Duodenal mucosa (tissue), 2 donors: ENCODE data around the gene CEP192.
"Not testable (repeated sequence)": the region's sequence is repeated elsewhere in the genome, so short reads cannot be mapped to it uniquely, and the experiment has no call there.

Experiments used
- H3K27ac ChIP-seq: one replicate; pipeline ENCODE4 v1.7.0; 2013; ENCODE audit warnings: low read depth, low read length
- H3K27me3 ChIP-seq, 2 donors: one replicate each; pipeline ENCODE4 v1.7.0; 2013; ENCODE audit warnings: low read length in 2 of 2, control low read depth in 1 of 2; ENCODE audit not compliant: insufficient read depth in 2 of 2, control insufficient read depth in 1 of 2
- H3K36me3 ChIP-seq, 2 donors: one replicate each; pipeline ENCODE4 v1.7.0; 2013; ENCODE audit warnings: low read length in 2 of 2, control low read depth in 1 of 2; ENCODE audit not compliant: insufficient read depth in 2 of 2, control insufficient read depth in 1 of 2
- H3K4me1 ChIP-seq, 2 donors: one replicate each; pipeline ENCODE4 v1.7.0; 2013; ENCODE audit warnings: low read length in 2 of 2, control low read depth in 1 of 2; ENCODE audit not compliant: insufficient read depth in 2 of 2, control insufficient read depth in 1 of 2
- H3K4me3 ChIP-seq, 2 donors: one replicate each; pipeline ENCODE4 v1.7.0; 2013; ENCODE audit warnings: low read length in 2 of 2, low read depth in 1 of 2
- H3K9ac ChIP-seq, 2 donors: one replicate each; pipeline ENCODE4 v1.7.0; 2013; ENCODE audit warnings: low read length in 2 of 2, low read depth in 1 of 2
- H3K9me3 ChIP-seq, 2 donors: one replicate each; pipeline ENCODE4 v1.7.0; 2013; ENCODE audit warnings: low read length in 2 of 2, control low read depth in 1 of 2; ENCODE audit not compliant: control insufficient read depth in 1 of 2

The CEP192 gene

GRCh38 chr18:12991821-12992179, 638 bp downstream of the CEP192 start:
- peak overlapping the region; percentile 87 to 95 for H3K9ac ChIP-seq
- H3K9me3 ChIP-seq = no peaks in the 10 kb centered on the region
- peaks cover 4 to 7% of the 10 kb centered on the region in 2 donors for H3K36me3 ChIP-seq
- H3K27ac ChIP-seq = peak overlapping the region; percentile 86
- H3K4me1 ChIP-seq = peaks cover 18 to 22% of the 10 kb centered on the region in 2 donors
- no peaks in the 10 kb centered on the region for H3K27me3 ChIP-seq
- H3K4me3 ChIP-seq = peak overlapping the region; percentile 91 to 96

- no peak overlapping the region for H3K9ac ChIP-seq
Measured at GRCh38 chr18:12993439-12993838, 2.3 kb downstream of the CEP192 start.

GRCh38 chr18:12995424-12995823, 4.3 kb downstream of the CEP192 start:
- Histone ChIP-seq H3K9me3 (no peaks in the 10 kb centered on the region), H3K9ac (no peak overlapping the region), H3K4me3 (no peak overlapping the region), H3K4me1 (peaks cover 12 to 17% of the 10 kb centered on the region in 2 donors), H3K36me3 (peaks cover 0 to 3% of the 10 kb centered on the region in 2 donors), H3K27me3 (no peaks in the 10 kb centered on the region), H3K27ac (no peak overlapping the region)

More at GRCh38 chr18:12993439-12993838, 2.3 kb downstream of the CEP192 start:
- Histone ChIP-seq H3K4me1 (peaks cover 18 to 22% of the 10 kb centered on the region in 2 donors), H3K4me3 (no peak overlapping the region), H3K9me3 (no peaks in the 10 kb centered on the region), H3K27me3 (no peaks in the 10 kb centered on the region), H3K36me3 (peaks cover 0 to 3% of the 10 kb centered on the region in 2 donors), H3K27ac (no peak overlapping the region)

- Histone ChIP-seq H3K27me3 (no peaks in the 10 kb centered on the region), H3K4me3 (no peak overlapping the region), H3K4me1 (peaks cover 9 to 15% of the 10 kb centered on the region in 2 donors), H3K9ac (no peak overlapping the region), H3K27ac (no peak overlapping the region), H3K36me3 (peaks cover 0 to 3% of the 10 kb centered on the region in 2 donors), H3K9me3 (no peaks in the 10 kb centered on the region)
Measured at GRCh38 chr18:12995952-12996477, 4.9 kb downstream of the CEP192 start.

- H3K4me1 ChIP-seq = peaks cover 9 to 15% of the 10 kb centered on the region in 2 donors
- H3K27ac ChIP-seq = no peak overlapping the region
- H3K9ac ChIP-seq = no peak overlapping the region
- H3K36me3 ChIP-seq = peaks cover 0 to 6% of the 10 kb centered on the region in 2 donors
- no peak overlapping the region for H3K4me3 ChIP-seq
- no peaks in the 10 kb centered on the region for H3K9me3 ChIP-seq
- H3K27me3 ChIP-seq = no peaks in the 10 kb centered on the region
Measured at GRCh38 chr18:12996661-12997292, 5.6 kb downstream of the CEP192 start.

GRCh38 chr18:12997330-12997729, 6.2 kb downstream of the CEP192 start:
- not testable (repeated sequence) for H3K27me3 ChIP-seq

GRCh38 chr18:12998332-12999060, 7.3 kb downstream of the CEP192 start:
- no peaks in the 10 kb centered on the region for H3K27me3 ChIP-seq
- no peak overlapping the region for H3K27ac ChIP-seq
- no peak overlapping the region for H3K4me3 ChIP-seq
- peaks cover 0 to 6% of the 10 kb centered on the region in 2 donors for H3K36me3 ChIP-seq
- H3K4me1 ChIP-seq = peaks cover 0 to 4% of the 10 kb centered on the region in 2 donors
- H3K9ac ChIP-seq = no peak overlapping the region
- no peaks in the 10 kb centered on the region for H3K9me3 ChIP-seq

More at GRCh38 chr18:12997330-12997729, 6.2 kb downstream of the CEP192 start:
- H3K9me3 ChIP-seq, H3K36me3 ChIP-seq, H3K9ac ChIP-seq, H3K4me3 ChIP-seq, H3K27ac ChIP-seq: not testable (repeated sequence)
- H3K4me1 ChIP-seq = peaks cover 9 to 11% of the 10 kb centered on the region in 2 donors

- Histone ChIP-seq H3K4me3 (no peak overlapping the region), H3K27me3 (no peaks in the 10 kb centered on the region), H3K27ac (no peak overlapping the region), H3K4me1 (peaks cover 0 to 2% of the 10 kb centered on the region in 2 donors), H3K9me3 (no peaks in the 10 kb centered on the region), H3K36me3 (peaks cover 3 to 19% of the 10 kb centered on the region in 2 donors), H3K9ac (no peak overlapping the region)
Measured at GRCh38 chr18:13003466-13003896, 12.3 kb downstream of the CEP192 start.

- Histone ChIP-seq H3K27ac (no peak overlapping the region), H3K4me1 (peaks cover 0 to 2% of the 10 kb centered on the region in 2 donors), H3K9ac (no peak overlapping the region), H3K4me3 (no peak overlapping the region), H3K27me3 (no peaks in the 10 kb centered on the region), H3K36me3 (peaks cover 3 to 28% of the 10 kb centered on the region in 2 donors), H3K9me3 (no peaks in the 10 kb centered on the region)
Measured at GRCh38 chr18:13004396-13004795, 13.2 kb downstream of the CEP192 start.

GRCh38 chr18:13005289-13005688, 14.1 kb downstream of the CEP192 start:
- Histone ChIP-seq H3K4me1 (peaks cover 0 to 2% of the 10 kb centered on the region in 2 donors), H3K27ac (no peak overlapping the region), H3K9me3 (no peaks in the 10 kb centered on the region), H3K9ac (no peak overlapping the region), H3K4me3 (no peak overlapping the region), H3K27me3 (no peaks in the 10 kb centered on the region), H3K36me3 (peaks cover 3 to 33% of the 10 kb centered on the region in 2 donors)
